DMS79 (cell line): ENCODE results near the gene CERS5.
A peak's percentile ranks its signal among the peaks of the same experiment; 100 is the strongest.

Experiments
- DNase-seq: peaks from one replicate; lab custom pipeline; 2025; lab: John Stamatoyannopoulos, UW

Gene CERS5

DNA sequence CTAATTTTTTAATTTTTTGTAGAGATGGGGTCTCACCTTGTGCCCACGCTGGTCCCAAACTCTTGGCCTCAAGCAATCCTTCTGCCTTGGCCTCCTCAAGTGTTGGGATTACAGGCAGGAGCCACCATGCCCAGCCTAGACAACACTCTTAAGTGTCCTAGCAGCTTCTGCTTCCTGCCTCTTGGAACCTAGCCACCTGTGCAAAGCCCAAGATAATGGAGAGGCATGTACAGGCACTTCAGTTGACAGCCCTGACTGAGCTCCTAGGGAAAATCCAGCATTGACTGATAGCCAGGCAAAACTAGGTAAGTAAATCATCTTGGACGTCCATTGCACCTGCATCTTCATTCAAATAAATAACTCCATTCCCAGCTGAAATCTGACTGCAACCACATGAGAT is 39.6 kb downstream of the CERS5 start:
- peak; percentile 12 for DNase-seq

GRCh38 chr12:50123203-50123602 is 44.0 kb downstream of the CERS5 start:
- DNase-seq: no peak

DNA sequence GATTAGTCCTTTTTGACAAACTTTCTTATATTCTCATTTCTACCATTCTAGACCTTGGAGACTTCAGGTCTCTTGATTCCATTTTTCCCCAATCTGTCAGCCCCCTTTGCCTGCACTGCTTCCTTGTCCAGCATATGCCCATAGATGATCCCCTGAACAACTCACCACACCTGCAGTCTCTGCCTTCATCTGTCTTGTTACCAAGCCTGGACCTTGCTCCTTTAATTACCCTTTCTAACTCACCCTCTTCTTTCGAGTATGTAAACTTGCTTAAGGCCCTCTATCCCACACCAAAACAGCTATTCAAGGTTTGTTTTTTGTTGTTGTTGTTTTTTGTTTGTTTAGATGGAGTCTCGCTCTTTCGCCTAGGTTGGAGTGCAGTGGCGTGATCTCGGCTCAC is 45.5 kb downstream of the CERS5 start:
- no peak for DNase-seq

- DNase-seq: no peak
These were observed 46.2 kb downstream of the CERS5 start for GRCh38 chr12:50120953-50121352.

DNA sequence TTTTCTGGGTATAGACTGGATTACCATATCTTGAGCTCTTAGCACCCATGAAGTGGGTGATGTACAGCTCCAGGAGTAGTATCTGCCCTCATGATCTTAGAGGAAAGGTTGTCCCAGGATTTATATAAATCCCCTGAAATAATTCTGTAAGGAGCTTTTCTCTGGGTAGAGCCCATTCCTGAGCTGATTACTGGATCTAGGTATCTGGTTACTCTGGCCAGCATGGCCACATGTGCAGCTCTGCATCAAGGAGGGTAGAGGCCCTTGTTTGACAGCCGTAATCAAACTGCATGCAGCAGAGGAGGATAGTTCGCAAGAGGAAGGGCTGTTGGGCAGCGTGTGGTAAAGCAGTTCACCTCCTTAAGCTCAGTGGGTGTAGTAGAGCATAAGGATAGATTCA is 46.6 kb downstream of the CERS5 start:
- no peak for DNase-seq

GRCh38 chr12:50119387-50119786 is 47.8 kb downstream of the CERS5 start:
- DNase-seq: no peak

GRCh38 chr12:50117057-50117622 is 50.0 kb downstream of the CERS5 start:
- DNase-seq: peak; percentile 51

GRCh38 chr12:50112456-50113218 is 54.5 kb downstream of the CERS5 start:
- peak; percentile 58 for DNase-seq

DNA sequence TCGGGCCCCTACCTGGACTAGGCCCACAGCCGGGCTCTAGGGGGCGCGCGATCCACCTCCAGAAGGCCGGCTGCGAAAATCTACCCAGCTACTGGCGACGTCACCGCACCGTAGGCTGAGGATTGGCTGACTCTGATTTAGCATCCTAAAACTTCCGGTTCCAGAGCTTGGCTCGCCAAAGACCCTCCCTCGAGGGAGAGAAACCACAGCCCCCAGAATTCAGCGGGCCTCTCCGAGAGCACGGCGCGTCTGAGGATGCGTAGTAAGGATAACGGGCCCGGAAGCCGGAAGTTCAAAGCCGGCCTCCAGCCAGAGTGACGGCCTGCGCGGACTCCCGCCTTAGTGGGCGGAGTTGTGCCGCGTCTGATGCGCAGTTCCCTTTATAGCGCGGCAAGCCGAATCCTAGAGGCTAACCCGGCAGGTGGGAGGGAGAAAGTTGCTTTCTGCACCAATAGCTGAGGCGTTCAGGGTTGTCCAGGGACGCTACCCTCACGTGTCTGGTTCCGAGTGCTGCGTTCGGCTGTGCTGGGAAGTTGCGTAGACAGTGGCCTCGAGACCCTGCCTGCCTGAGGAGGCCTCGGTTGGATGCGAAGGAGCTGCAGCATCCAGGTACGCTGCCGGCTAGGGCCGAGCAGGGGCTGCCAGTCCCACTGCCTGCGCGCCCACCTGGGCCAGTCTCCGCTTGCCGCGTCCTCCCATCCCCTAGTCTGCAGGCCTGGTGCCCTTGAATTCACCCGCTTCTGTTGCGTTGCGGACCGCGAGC is 55.3 kb downstream of the CERS5 start, which contains the start of gene COX14:
TSS of gene COX14 (plus strand) at position 544 of the 763 bp plus-strand sequence. CDS start 7,808 bp downstream, outside the sequence.
- peak; percentile 99 for DNase-seq

DNA sequence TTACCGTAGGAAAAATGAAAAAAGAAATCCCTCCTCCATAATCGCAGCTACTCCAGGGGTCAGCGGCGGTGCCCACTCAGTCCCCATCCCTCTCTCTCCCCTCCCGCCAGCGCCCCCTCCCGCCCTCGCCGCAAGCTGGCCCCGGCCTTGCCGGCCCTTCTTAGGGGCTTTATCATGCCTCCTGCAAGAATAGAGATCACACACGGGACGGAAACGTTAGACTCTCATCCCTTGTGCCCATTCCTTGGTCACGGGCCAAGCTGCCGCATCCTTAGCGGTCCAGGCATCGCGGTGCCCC is 55.8 kb downstream of the CERS5 start:
- no peak for DNase-seq

DNA sequence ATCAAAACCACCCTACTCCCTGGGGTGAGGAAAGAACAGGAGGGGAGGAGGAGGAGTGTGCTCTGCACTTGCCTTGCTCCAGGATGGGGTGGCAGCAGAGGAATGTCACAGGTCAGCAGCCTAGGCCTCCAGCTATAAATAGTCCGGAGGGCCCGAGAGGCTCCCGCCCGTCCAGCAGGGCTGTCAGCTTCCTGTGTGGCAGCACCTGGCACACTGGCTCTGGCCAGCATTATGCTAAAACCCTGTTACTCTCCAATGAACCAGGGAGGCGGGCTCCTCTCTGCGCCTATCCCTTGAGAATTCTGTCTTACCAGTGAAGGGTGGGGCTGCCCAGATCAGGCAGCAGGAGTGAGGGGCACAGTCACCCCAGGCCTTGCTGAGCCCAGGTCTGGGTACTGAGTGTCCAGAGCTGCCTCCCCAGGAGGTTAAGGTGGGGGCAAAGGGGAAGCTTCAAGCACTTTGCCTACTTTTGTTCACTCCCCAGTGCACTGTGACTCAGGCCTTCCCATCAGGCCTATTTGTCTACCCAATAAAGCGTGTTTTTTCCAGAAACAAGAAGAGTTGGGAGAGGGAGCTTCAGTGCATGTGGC is 56.3 kb downstream of the CERS5 start:
- DNase-seq: peak; percentile 6

DNA sequence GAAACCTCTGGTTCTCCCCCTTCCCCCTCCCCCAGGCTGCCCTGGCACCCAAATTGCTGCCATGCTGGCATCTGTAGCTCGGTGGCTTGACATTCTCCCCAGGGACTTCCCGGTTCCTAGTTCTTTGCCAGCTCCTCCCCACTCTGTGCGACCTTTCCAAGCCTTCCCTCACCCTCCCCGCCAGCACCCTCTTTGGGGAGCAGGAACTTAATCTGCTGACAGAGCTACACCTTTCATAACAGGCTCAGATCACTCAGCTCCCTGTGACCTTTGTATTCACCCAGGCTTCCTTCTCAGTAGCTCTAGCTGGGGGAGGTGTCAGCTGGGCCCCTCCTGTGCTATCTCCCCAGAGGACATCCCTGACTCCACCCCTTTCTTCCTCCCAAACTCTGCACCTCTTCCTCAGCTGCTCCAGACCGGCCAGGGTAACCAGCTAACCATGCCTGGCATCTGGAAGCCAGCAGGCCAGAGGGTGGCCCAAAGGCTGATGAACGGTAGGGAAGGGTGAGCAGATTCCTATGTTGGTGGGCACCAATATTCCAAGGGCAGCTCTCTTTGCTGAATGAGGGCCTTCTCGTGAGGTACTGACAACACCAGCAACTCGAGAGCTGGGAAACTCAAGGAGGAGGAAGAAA is 56.9 kb downstream of the CERS5 start:
- no peak for DNase-seq

- no peak for DNase-seq
These were observed 57.9 kb downstream of the CERS5 start for GRCh38 chr12:50109319-50109718.

DNA sequence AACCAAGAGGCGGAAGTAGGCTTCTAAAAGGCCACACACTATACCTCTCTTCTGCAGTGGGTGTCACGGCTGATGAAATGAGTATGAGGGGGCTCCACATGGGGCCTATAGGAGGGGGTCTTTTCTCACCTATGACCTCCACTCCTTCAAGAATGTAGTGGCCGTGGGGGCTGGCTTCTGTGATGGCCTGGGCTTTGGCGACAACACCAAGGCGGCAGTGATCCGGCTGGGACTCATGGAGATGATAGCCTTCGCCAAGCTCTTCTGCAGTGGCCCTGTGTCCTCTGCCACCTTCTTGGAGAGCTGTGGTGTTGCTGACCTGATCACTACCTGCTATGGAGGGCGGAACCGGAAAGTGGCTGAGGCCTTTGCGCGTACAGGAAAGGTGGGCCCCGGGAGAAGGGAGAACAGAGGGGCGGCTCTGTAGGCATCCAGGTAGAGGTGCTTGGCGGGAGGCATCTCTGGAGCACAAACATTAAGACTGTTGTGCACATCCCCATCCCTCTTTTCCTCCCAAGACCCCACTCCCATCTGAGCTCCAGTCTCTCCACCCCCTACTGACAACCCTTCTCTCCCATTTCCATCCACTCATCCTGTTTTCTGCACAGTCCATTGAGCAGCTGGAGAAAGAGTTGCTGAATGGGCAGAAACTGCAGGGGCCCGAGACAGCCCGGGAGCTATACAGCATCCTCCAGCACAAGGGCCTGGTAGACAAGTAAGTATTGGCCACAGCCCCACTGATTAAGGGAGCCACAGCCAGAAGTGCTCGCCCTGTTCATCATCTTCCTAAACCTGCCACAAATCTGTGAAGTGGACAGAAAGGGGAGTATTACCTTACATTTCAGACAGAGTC is 59.5 kb downstream of the CERS5 start:
- DNase-seq: peak; percentile 16

DNA sequence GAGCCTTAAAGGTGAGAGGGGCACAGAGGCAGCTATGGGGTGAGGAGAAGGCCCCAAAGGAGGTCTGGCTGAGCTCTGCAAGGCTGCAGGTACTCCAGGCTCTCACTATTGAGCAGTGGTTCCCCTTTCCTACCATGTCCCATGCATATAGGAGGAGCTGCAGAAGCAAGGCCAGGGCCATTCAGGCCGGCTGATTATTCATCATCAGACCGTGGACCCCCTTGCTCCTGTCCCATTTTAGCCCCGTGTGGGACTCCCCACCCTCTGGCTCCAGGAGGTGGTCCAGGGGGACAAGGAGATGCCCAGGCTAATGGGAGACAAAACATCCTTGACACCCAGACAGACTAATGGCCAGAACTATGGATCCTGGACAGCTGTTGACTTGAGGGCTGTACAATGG is 60.3 kb downstream of the CERS5 start:
- no peak for DNase-seq

DNA sequence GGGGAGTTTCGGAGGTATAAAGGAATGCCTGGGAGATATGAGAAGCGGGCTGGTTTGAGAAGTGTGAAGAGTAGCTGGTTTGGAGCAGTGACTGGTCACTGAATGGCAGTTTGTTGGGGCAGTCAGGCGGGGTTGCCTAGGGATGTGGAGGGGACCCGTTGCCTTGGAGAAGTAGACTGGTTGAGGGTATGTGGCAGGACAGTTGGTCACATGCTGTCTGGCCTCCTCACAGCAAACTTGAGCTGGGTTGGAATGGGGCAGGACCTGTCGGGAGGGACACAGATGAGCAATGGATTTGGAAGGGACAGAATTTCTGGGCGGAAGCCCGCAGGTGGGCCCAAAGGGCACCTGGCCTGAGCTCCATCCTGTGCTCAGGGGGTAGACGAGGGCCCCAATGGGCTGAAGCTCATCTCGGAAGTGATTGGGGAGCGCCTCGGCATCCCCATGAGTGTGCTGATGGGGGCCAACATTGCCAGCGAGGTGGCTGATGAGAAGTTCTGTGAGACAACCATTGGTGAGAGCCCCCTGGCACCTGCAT is 61.2 kb downstream of the CERS5 start:
- no peak for DNase-seq

DNA sequence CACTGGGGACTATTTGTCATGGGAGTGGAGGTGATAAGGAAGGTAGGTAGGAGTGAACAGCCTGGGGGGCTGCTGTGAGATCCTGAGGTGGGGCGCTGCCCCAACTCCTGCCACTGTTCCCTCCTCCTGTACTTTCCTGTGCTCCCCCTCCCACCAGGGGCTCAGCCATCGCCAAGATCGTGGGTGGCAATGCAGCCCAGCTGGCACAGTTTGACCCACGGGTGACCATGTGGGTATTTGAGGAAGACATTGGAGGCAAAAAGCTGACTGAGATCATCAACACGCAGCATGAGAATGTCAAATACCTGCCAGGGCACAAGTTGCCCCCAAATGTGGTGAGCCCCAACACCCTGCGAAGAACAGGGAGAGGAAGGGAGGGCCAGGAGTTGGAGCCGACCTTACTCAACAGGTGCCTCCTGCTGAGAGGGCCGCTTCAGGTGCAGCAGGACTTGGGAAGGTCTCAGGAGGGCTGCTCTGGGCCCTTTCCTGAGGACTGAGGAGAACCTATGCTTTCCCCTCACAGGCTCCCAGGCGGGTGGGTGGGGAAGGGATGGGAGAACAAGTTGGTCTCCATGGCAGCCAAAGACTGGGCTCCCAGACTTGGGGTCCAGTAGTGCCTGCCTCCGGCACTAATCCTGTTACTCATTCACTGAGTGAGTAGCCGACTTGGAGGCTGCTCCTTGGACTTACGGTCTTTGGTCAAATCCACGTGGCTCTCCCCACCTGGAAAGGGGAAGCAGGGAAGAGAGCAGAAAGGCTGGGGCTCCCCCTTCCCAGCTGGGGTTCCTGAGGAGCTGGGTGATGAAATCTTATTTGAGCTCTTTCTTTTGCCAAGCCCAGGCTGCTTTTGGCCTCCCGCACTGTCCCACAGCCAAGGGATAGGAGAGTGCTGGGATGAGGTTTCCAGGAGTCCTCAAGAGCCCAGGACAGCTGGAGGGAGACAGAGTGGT is 62.5 kb downstream of the CERS5 start:
- DNase-seq: no peak

DNA sequence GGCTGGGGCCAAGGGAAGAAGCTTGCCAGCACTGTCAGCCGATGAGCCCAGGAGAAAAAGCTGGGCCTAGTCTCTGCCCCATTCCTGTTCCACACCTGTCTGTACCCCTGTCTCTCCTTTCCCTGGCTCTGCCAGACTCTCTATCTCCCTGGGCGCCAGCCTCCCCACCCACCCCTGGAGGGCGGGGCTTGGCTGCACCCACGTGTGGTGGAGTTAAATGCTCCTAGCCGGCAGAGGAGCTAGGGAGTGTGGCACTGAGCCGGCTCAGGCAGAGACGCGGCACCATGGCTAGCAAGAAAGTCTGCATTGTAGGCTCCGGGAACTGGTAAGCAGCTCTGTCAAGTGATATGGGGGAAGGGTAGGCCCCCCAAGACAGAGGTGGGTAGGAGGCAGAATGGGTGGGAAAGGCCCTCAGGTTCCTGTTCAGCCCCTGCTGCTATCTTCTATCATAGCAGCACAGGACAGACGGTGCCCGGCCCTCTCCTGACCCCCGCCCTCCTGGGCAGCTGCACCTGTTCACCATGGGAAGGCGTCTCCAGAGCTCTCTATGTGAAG is 63.3 kb downstream of the CERS5 start, which contains the start of gene GPD1:
TSS of gene GPD1 (plus strand) at position 242 of the 555 bp plus-strand sequence. CDS start at position 285, 43 bp downstream.
- DNase-seq: peak; percentile 81

DNA sequence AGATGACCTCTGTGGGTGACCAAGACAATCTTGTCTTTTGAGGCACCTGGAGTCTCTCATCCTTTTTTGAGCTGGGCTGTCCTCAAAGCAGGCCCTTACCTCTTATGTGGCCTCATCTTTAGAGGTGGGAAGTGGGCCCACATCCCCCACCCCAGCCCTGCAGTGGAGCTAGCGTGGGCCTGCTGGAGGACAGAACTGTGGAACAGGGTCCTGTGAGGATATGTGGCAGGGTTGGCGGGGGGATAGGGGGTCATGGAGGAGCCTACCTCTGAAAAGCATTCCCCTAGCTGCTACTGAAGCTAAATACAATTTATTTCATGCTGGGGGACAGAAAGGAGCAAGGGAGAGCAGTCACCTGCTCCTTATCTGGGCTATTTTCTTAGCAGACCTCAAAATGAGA is 63.8 kb downstream of the CERS5 start:
- no peak for DNase-seq
